Measurements from ENCODE around the gene YPEL5. TPM values are rescaled to one million over a fixed set of nuclear protein-coding genes. Genes with fewer than 3 reads are reported as not detected.

The YPEL5 gene
- total RNA-seq, 1 experiment from 2014 or later, result 27.3 TPM

DNA sequence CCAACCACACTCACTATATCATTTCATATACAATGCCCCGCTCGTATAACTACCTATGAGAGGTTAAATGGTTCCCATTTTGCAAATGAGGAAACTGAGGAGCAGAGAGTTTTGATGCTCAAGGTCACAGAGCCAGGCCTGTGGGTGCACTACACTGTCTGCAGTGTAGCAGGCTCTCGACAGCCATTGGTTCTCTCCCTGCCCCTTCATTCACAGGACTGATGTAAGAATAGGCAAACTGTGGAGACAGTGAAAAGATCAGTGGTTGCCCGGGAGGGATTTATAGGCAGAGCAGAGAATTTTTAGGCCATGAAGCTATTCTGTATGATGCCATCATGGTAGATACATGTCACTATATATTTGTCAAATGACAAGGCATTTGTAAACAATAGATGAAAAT lies 45.5 kb downstream of the YPEL5 start:
- no peaks in the 10 kb centered on the region for H3K27me3 Mint-ChIP-seq (ENCODE audit: low read depth)
- peaks cover 14% of the 10 kb centered on the region for H3K9me3 Mint-ChIP-seq
- POLR2A ChIA-PET, result no interaction called here

DNA sequence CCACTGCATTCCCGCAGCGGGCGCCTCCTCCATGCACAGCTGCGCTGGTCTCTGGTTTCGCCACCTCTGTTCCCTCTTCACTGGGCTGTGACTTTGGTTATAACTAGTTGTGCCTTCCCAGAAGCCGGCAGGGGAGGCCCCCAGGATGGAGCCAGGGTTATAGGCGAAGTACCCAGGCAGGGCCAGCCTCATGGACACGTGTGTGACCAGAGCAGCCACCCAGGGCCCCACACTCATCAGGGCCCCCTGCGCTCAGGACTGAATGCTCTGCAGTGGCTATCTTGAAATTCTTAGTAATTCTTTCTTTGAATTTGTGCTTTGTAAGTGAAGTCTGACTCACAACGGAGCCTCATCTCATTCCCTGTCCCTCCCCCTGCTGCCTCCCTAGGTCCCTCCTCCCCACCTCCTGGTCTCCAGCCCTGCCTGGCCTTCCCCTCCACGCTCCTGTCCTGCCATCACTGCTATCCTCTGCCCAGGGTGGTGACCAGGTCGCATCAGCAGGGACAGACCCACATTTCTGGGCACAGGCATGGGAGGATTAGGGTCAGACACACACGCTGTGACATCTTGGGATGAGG lies 46.4 kb downstream of the YPEL5 start:
- POLR2A ChIA-PET, result no interaction called here
- DNase-seq (ENCODE audit: low spot score) (no peak), ATAC-seq (no peak)
- peaks cover 22% of the 10 kb centered on the region for H3K4me1 Mint-ChIP-seq
- CTCF ChIA-PET, result interaction anchor here (0.7 to 2.1 kb wide), 3 partner anchors 25 to 518 kb away, joined by 3 to 8 read pairs (median 3); no protein-coding TSS in a partner anchor
- peaks cover 14% of the 10 kb centered on the region for H3K9me3 Mint-ChIP-seq
- 0 out of 2 replicates have a peak, but pooled peaks cover 6% of the 10 kb centered on the region for H3K36me3 Mint-ChIP-seq
- H3K27me3 Mint-ChIP-seq (ENCODE audit: low read depth), result no peaks in the 10 kb centered on the region
- TF ChIP-seq, protein P1, sequence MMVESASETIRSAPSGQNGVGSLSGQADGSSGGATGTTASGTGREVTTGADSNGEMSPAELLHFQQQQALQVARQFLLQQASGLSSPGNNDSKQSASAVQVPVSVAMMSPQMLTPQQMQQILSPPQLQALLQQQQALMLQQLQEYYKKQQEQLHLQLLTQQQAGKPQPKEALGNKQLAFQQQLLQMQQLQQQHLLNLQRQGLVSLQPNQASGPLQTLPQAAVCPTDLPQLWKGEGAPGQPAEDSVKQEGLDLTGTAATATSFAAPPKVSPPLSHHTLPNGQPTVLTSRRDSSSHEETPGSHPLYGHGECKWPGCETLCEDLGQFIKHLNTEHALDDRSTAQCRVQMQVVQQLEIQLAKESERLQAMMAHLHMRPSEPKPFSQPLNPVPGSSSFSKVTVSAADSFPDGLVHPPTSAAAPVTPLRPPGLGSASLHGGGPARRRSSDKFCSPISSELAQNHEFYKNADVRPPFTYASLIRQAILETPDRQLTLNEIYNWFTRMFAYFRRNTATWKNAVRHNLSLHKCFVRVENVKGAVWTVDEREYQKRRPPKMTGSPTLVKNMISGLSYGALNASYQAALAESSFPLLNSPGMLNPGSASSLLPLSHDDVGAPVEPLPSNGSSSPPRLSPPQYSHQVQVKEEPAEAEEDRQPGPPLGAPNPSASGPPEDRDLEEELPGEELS (CRISPR knock-in tag; IDR thresholded peaks at IDR 0.05), result no peak
- no peak for TF ChIP-seq CREM (CRISPR knock-in tag; IDR thresholded peaks at IDR 0.05)
- TF ChIP-seq, protein P2, sequence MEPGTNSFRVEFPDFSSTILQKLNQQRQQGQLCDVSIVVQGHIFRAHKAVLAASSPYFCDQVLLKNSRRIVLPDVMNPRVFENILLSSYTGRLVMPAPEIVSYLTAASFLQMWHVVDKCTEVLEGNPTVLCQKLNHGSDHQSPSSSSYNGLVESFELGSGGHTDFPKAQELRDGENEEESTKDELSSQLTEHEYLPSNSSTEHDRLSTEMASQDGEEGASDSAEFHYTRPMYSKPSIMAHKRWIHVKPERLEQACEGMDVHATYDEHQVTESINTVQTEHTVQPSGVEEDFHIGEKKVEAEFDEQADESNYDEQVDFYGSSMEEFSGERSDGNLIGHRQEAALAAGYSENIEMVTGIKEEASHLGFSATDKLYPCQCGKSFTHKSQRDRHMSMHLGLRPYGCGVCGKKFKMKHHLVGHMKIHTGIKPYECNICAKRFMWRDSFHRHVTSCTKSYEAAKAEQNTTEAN (CRISPR knock-in tag; IDR thresholded peaks at IDR 0.05), result no peak
- no peak for TF ChIP-seq ZNF396 (CRISPR knock-in tag; IDR thresholded peaks at IDR 0.05; ENCODE audit: borderline replicate concordance)
- no peak for TF ChIP-seq ZNF232 (CRISPR knock-in tag; IDR thresholded peaks at IDR 0.05)
- TF ChIP-seq JAZF1 (CRISPR knock-in tag; IDR thresholded peaks at IDR 0.05), result no peak
- TF ChIP-seq CREB1 (CRISPR knock-in tag; IDR thresholded peaks at IDR 0.05), result no peak
- TF ChIP-seq RELA (CRISPR knock-in tag; IDR thresholded peaks at IDR 0.05; ENCODE audit: borderline replicate concordance), result no peak
- no peak for TF ChIP-seq TCF7 (CRISPR knock-in tag; IDR thresholded peaks at IDR 0.05; ENCODE audit: low read depth)
- H3K4me3 Mint-ChIP-seq, result no peak overlapping the region
- H3K27ac Mint-ChIP-seq, result no peak overlapping the region

More for the DNA sequence above, 45.5 kb downstream of the YPEL5 start:
- no peak overlapping the region for H3K27ac Mint-ChIP-seq
- ATAC-seq (no peak), DNase-seq (ENCODE audit: low spot score) (no peak)
- CTCF ChIA-PET, result interaction anchor here (0.5 to 2.1 kb wide), 5 partner anchors 11 to 519 kb away, joined by 3 to 8 read pairs (median 3); no protein-coding TSS in a partner anchor
- H3K4me3 Mint-ChIP-seq, result no peak overlapping the region
- 0 out of 2 replicates have a peak, but pooled peaks cover 6% of the 10 kb centered on the region for H3K36me3 Mint-ChIP-seq
- TF ChIP-seq SMAD4 (CRISPR knock-in tag; IDR thresholded peaks at IDR 0.05) (no peak), ZNF396 (CRISPR knock-in tag; IDR thresholded peaks at IDR 0.05; ENCODE audit: borderline replicate concordance) (no peak), ZNF232 (CRISPR knock-in tag; IDR thresholded peaks at IDR 0.05) (no peak), OVOL2 (CRISPR knock-in tag; IDR thresholded peaks at IDR 0.05; ENCODE audit: borderline replicate concordance) (no peak), SP1 (CRISPR knock-in tag; conservative IDR thresholded peaks at IDR 0.05) (no peak), MXD4 (CRISPR knock-in tag; IDR thresholded peaks at IDR 0.05; ENCODE audit: borderline replicate concordance) (no peak), NR1H2 (CRISPR knock-in tag; IDR thresholded peaks at IDR 0.05) (no peak), GRHL2 (CRISPR knock-in tag; IDR thresholded peaks at IDR 0.05; ENCODE audit: insufficient replicate concordance, severe bottlenecking) (no peak), MYBL2 (CRISPR knock-in tag; IDR thresholded peaks at IDR 0.05) (no peak), NR3C1 (CRISPR knock-in tag; conservative IDR thresholded peaks at IDR 0.05; ENCODE audit: low read depth) (no peak), ZNF219 (CRISPR knock-in tag; IDR thresholded peaks at IDR 0.05; ENCODE audit: borderline replicate concordance) (no peak)
- TF ChIP-seq, protein P3, sequence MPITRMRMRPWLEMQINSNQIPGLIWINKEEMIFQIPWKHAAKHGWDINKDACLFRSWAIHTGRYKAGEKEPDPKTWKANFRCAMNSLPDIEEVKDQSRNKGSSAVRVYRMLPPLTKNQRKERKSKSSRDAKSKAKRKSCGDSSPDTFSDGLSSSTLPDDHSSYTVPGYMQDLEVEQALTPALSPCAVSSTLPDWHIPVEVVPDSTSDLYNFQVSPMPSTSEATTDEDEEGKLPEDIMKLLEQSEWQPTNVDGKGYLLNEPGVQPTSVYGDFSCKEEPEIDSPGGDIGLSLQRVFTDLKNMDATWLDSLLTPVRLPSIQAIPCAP (CRISPR knock-in tag; IDR thresholded peaks at IDR 0.05), result no peak
- TF ChIP-seq, protein P4, sequence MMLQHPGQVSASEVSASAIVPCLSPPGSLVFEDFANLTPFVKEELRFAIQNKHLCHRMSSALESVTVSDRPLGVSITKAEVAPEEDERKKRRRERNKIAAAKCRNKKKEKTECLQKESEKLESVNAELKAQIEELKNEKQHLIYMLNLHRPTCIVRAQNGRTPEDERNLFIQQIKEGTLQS (CRISPR knock-in tag; conservative IDR thresholded peaks at IDR 0.05), result no peak
- TF ChIP-seq, protein P5, sequence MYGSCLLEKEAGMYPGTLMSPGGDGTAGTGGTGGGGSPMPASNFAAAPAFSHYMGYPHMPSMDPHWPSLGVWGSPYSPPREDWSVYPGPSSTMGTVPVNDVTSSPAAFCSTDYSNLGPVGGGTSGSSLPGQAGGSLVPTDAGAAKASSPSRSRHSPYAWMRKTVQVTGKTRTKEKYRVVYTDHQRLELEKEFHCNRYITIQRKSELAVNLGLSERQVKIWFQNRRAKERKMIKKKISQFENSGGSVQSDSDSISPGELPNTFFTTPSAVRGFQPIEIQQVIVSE (CRISPR knock-in tag; IDR thresholded peaks at IDR 0.05; ENCODE audit: borderline replicate concordance), result no peak
- TF ChIP-seq, protein P6, sequence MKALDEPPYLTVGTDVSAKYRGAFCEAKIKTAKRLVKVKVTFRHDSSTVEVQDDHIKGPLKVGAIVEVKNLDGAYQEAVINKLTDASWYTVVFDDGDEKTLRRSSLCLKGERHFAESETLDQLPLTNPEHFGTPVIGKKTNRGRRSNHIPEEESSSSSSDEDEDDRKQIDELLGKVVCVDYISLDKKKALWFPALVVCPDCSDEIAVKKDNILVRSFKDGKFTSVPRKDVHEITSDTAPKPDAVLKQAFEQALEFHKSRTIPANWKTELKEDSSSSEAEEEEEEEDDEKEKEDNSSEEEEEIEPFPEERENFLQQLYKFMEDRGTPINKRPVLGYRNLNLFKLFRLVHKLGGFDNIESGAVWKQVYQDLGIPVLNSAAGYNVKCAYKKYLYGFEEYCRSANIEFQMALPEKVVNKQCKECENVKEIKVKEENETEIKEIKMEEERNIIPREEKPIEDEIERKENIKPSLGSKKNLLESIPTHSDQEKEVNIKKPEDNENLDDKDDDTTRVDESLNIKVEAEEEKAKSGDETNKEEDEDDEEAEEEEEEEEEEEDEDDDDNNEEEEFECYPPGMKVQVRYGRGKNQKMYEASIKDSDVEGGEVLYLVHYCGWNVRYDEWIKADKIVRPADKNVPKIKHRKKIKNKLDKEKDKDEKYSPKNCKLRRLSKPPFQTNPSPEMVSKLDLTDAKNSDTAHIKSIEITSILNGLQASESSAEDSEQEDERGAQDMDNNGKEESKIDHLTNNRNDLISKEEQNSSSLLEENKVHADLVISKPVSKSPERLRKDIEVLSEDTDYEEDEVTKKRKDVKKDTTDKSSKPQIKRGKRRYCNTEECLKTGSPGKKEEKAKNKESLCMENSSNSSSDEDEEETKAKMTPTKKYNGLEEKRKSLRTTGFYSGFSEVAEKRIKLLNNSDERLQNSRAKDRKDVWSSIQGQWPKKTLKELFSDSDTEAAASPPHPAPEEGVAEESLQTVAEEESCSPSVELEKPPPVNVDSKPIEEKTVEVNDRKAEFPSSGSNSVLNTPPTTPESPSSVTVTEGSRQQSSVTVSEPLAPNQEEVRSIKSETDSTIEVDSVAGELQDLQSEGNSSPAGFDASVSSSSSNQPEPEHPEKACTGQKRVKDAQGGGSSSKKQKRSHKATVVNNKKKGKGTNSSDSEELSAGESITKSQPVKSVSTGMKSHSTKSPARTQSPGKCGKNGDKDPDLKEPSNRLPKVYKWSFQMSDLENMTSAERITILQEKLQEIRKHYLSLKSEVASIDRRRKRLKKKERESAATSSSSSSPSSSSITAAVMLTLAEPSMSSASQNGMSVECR (CRISPR knock-in tag; IDR thresholded peaks at IDR 0.05; ENCODE audit: borderline replicate concordance), result no peak
- TF ChIP-seq, protein P7, sequence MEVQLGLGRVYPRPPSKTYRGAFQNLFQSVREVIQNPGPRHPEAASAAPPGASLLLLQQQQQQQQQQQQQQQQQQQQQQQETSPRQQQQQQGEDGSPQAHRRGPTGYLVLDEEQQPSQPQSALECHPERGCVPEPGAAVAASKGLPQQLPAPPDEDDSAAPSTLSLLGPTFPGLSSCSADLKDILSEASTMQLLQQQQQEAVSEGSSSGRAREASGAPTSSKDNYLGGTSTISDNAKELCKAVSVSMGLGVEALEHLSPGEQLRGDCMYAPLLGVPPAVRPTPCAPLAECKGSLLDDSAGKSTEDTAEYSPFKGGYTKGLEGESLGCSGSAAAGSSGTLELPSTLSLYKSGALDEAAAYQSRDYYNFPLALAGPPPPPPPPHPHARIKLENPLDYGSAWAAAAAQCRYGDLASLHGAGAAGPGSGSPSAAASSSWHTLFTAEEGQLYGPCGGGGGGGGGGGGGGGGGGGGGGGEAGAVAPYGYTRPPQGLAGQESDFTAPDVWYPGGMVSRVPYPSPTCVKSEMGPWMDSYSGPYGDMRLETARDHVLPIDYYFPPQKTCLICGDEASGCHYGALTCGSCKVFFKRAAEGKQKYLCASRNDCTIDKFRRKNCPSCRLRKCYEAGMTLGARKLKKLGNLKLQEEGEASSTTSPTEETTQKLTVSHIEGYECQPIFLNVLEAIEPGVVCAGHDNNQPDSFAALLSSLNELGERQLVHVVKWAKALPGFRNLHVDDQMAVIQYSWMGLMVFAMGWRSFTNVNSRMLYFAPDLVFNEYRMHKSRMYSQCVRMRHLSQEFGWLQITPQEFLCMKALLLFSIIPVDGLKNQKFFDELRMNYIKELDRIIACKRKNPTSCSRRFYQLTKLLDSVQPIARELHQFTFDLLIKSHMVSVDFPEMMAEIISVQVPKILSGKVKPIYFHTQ (CRISPR knock-in tag; IDR thresholded peaks at IDR 0.05), result no peak
- H3K4me1 Mint-ChIP-seq, result peaks cover 22% of the 10 kb centered on the region

Measured in WTC11 (cell line).